ENCODE measurements around the gene DRAM1.

DNA sequence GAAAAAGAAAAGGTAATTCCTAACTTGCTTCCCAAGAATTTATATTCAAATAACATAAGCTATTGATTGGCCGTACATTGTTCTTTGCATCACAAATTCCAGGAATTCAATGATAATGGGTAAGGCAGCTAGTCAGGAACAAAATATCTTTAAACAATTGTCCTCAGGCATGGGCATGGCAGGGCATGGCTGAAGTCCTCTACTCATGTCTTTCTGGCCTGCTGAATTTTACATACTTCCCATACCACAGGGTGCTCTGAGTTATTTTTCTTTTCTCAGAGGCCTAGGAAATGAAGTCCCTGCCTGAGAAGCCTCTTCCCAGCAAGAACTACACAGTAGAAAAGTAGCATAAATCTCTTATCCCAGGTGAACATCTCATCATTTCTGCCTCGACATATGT is 15.1 kb upstream of the DRAM1 start:
- no peak for TF ChIP-seq POLR2A (IDR thresholded peaks at IDR 0.05; ENCODE audit: low read depth)
- no peak for TF ChIP-seq POLR2AphosphoS5 (IDR thresholded peaks at IDR 0.05)
- TF ChIP-seq, protein P1, sequence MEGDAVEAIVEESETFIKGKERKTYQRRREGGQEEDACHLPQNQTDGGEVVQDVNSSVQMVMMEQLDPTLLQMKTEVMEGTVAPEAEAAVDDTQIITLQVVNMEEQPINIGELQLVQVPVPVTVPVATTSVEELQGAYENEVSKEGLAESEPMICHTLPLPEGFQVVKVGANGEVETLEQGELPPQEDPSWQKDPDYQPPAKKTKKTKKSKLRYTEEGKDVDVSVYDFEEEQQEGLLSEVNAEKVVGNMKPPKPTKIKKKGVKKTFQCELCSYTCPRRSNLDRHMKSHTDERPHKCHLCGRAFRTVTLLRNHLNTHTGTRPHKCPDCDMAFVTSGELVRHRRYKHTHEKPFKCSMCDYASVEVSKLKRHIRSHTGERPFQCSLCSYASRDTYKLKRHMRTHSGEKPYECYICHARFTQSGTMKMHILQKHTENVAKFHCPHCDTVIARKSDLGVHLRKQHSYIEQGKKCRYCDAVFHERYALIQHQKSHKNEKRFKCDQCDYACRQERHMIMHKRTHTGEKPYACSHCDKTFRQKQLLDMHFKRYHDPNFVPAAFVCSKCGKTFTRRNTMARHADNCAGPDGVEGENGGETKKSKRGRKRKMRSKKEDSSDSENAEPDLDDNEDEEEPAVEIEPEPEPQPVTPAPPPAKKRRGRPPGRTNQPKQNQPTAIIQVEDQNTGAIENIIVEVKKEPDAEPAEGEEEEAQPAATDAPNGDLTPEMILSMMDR (IDR thresholded peaks at IDR 0.05) = no peak
